HUES64 (cell line): ENCODE results near the gene ARFGAP1.

ENCODE experiments used
- H3K27ac ChIP-seq: 2 replicates; pipeline ENCODE4 v1.7.0; 2013; ENCODE audit warnings: low read depth, low read length, inconsistent platforms
- H3K27me3 ChIP-seq: 2 replicates; pipeline ENCODE4 v1.6.1; 2013; ENCODE audit warnings: mild to moderate bottlenecking, low read length; ENCODE audit not compliant: insufficient read depth
- H3K36me3 ChIP-seq: 2 replicates; pipeline ENCODE4 v1.6.1; 2013; ENCODE audit warnings: mild to moderate bottlenecking, low read length; ENCODE audit not compliant: insufficient read depth
- H3K4me1 ChIP-seq: 2 replicates; pipeline ENCODE4 v1.6.1; 2013; ENCODE audit warnings: mild to moderate bottlenecking, low read length, moderate library complexity; ENCODE audit not compliant: insufficient read depth
- H3K4me3 ChIP-seq: 2 replicates; pipeline ENCODE4 v1.5.1; 2013; ENCODE audit warnings: mild to moderate bottlenecking, low read length, moderate library complexity
- H3K9ac ChIP-seq: 2 replicates; pipeline ENCODE4 v1.6.1; 2013; ENCODE audit warnings: mild to moderate bottlenecking, low read depth, low read length
- H3K9me3 ChIP-seq: 2 replicates; pipeline ENCODE4 v1.6.1; 2013; ENCODE audit warnings: low read depth, low read length; ENCODE audit not compliant: insufficient read depth
- WGBS: fragments of 150-250, 120-280 bp; methylation state at CpG from one replicate; pipeline ENCODE4 v1.1.7; 2013; ENCODE audit warnings: missing lambda C conversion rate; 5-methylcytosine and 5-hydroxymethylcytosine counted together

Gene ARFGAP1

GRCh38 chr20:63288581-63289251, 16.1 kb downstream of the ARFGAP1 start:
- no peak overlapping the region for H3K27ac ChIP-seq
- H3K4me1 ChIP-seq: no peaks in the 10 kb centered on the region
- H3K36me3 ChIP-seq: peaks cover 51% of the 10 kb centered on the region
- no peak overlapping the region for H3K4me3 ChIP-seq
- H3K27me3 ChIP-seq: no peaks in the 10 kb centered on the region
- WGBS: 95% methylated on average over 28 of the region's 28 CpGs
- H3K9me3 ChIP-seq: no peaks in the 10 kb centered on the region
- no peak overlapping the region for H3K9ac ChIP-seq

DNA sequence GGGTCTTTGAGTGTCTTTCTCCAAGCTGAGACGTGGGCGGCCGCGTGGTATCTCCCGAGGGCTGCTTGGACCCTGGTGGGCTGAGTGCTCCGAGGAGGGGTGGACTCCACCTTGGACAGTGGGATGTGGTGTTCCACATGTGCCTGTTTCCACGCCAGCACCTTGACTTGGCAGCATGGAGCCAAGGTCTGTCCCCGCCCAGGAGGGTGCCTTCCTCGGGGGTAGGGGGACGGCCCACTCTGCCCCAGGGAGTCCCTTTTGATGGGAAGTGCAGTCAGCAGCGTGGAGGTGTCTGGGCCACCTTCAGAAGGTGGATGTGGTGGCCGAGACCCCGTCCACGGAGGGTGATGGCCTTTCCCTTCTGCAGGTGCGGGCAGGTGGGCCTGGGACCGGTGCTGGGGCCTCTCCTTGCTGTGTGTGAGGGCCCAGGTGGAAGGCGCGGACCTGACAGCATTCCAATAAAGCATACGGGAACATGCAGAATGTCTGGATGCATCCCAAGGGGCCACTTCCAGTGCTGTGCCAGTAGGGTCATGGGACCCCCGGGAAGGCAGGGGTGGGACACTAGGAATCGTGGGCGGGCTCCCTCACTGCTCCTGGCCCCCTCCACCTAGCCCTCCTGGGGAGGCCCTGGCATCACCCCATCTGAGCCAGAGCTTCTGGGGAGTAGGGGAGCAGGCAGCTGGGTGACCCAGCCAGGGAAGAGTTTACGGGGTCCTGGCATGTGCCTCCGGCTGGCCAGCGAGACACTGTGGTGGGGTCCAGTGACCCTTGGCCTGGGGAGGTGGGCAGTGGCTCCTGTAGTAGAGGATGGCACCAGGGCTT, 16.9 kb downstream of the ARFGAP1 start:
- WGBS: 93% methylated on average over 25 of the region's 25 CpGs
- no peak overlapping the region for H3K9ac ChIP-seq
- H3K27me3 ChIP-seq: no peaks in the 10 kb centered on the region
- no peaks in the 10 kb centered on the region for H3K9me3 ChIP-seq
- H3K4me1 ChIP-seq: no peaks in the 10 kb centered on the region
- peaks cover 44% of the 10 kb centered on the region for H3K36me3 ChIP-seq
- H3K4me3 ChIP-seq: no peak overlapping the region
- H3K27ac ChIP-seq: no peak overlapping the region

- WGBS: 94% methylated on average over 17 of the region's 17 CpGs
- H3K9ac ChIP-seq: no peak overlapping the region
- H3K4me1 ChIP-seq: 0 out of 2 replicates have a peak, but pooled peaks cover under 1% of the 10 kb centered on the region
- H3K9me3 ChIP-seq: no peaks in the 10 kb centered on the region
- H3K36me3 ChIP-seq: peaks cover 37% of the 10 kb centered on the region
- H3K27ac ChIP-seq: no peak overlapping the region
- no peaks in the 10 kb centered on the region for H3K27me3 ChIP-seq
- no peak overlapping the region for H3K4me3 ChIP-seq
These were observed 17.6 kb downstream of the ARFGAP1 start for GRCh38 chr20:63290136-63290676.

- 49% methylated on average over 26 of the region's 26 CpGs for WGBS
- no peak overlapping the region for H3K4me3 ChIP-seq
- no peaks in the 10 kb centered on the region for H3K9me3 ChIP-seq
- H3K27me3 ChIP-seq: 0 out of 2 replicates have a peak, but pooled peaks cover 4% of the 10 kb centered on the region
- 0 out of 2 replicates have a peak, but pooled peaks cover 6% of the 10 kb centered on the region for H3K4me1 ChIP-seq
- H3K27ac ChIP-seq: peak overlapping the region; percentile 52; the same call in 1 of the 2 replicates
- H3K9ac ChIP-seq: no peak overlapping the region
- peaks cover 31% of the 10 kb centered on the region for H3K36me3 ChIP-seq
These were observed 18.3 kb downstream of the ARFGAP1 start for GRCh38 chr20:63290677-63291472.

GRCh38 chr20:63291811-63292210, 19.2 kb downstream of the ARFGAP1 start:
- H3K9me3 ChIP-seq: no peaks in the 10 kb centered on the region
- no peak overlapping the region for H3K9ac ChIP-seq
- no peak overlapping the region for H3K4me3 ChIP-seq
- WGBS: 89% methylated on average over 10 of the region's 10 CpGs
- H3K27me3 ChIP-seq: 0 out of 2 replicates have a peak, but pooled peaks cover 4% of the 10 kb centered on the region
- peaks cover 26% of the 10 kb centered on the region for H3K36me3 ChIP-seq
- no peak overlapping the region for H3K27ac ChIP-seq
- peaks cover 13% of the 10 kb centered on the region; the same call in 1 of the 2 replicates for H3K4me1 ChIP-seq

DNA sequence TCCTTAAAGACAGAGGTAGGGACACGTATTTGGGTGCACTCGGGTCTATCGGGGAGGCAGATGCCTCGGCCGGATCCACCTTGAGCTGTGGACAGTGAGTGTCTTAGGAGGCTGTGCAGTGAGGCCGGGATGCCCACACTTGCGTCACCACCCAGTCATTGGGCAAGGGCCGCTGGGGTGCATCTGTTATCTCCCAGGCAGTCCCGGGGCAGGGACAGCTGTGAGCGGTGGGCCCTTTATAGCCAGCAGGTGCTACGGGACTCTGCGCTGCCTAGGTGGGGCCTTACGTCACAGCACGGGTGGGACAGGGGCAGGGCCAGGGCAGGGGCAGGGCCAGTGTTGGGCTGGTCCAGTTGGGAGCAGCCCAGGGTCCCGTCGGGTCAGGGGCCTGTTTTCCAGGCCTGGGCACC, 19.7 kb downstream of the ARFGAP1 start:
- H3K27ac ChIP-seq: no peak overlapping the region
- 92% methylated on average over 16 of the region's 16 CpGs for WGBS
- H3K9me3 ChIP-seq: no peaks in the 10 kb centered on the region
- H3K4me3 ChIP-seq: no peak overlapping the region
- H3K27me3 ChIP-seq: 0 out of 2 replicates have a peak, but pooled peaks cover 4% of the 10 kb centered on the region
- H3K4me1 ChIP-seq: peaks cover 13% of the 10 kb centered on the region; the same call in 1 of the 2 replicates
- H3K9ac ChIP-seq: no peak overlapping the region
- peaks cover 21% of the 10 kb centered on the region for H3K36me3 ChIP-seq

- no peak within 1 kb of the TSS for H3K27ac ChIP-seq
- H3K9me3 ChIP-seq: no peaks in the 10 kb centered on the region
- peaks cover 13% of the 10 kb centered on the region; the same call in 1 of the 2 replicates for H3K4me1 ChIP-seq
- H3K4me3 ChIP-seq: no peak within 1 kb of the TSS
- H3K27me3 ChIP-seq: 0 out of 2 replicates have a peak, but pooled peaks cover 4% of the 10 kb centered on the region
- peaks cover 15% of the 10 kb centered on the region for H3K36me3 ChIP-seq
- WGBS: 81% methylated on average over 7 of the region's 7 CpGs
- H3K9ac ChIP-seq: no peak within 1 kb of the TSS
These were observed 20.3 kb downstream of the ARFGAP1 start, which contains the start of gene COL20A1 for GRCh38 chr20:63292904-63293303. COL20A1 (plus strand) TSS chr20:63293186; CDS start chr20:63295108, 1,922 bp downstream.

- Histone ChIP-seq H3K36me3 (peaks cover 10% of the 10 kb centered on the region), H3K9ac (no peak overlapping the region), H3K9me3 (no peaks in the 10 kb centered on the region), H3K4me3 (no peak overlapping the region), H3K27ac (no peak overlapping the region), H3K27me3 (0 out of 2 replicates have a peak, but pooled peaks cover 4% of the 10 kb centered on the region), H3K4me1 (peaks cover 13% of the 10 kb centered on the region; the same call in 1 of the 2 replicates)
- WGBS: 84% methylated on average over 11 of the region's 11 CpGs
These were observed 20.8 kb downstream of the ARFGAP1 start for GRCh38 chr20:63293456-63293855.

DNA sequence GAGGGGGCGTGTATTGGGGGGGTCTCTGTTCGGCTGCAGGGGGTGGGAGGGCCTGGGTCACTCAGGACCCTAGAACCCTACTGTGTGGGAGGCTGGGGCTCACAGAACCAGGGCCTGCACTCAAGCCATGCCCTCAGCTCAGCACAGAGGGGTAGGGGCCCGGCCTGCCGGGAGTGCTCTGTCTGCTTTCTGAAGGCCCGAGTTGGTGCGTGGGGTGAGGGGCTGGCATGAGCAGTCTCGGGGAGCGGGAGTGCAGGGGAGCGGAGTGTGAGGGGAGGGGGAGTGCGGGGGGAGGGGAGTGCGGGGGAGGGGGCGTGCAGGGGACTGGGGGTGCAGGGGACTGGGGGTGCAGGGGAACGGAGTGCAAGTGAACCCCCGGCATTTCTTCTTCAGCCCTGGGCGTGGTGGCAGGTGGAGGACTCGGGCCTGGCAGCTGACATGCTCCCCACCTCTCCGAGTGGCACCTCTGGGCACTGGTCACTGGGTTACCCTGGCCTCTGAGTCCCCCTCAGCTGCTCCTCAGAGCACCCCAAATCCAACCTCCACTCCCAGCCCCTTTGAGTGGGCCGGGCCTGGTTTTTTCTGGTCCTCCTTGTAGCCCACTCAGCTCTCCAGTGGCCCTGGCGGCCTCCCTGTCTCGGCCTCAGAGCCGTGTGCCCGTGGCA, 21.4 kb downstream of the ARFGAP1 start:
- H3K27me3 ChIP-seq: 0 out of 2 replicates have a peak, but pooled peaks cover 4% of the 10 kb centered on the region
- WGBS: 83% methylated on average over 18 of the region's 22 CpGs

GRCh38 chr20:63294536-63294900, 21.9 kb downstream of the ARFGAP1 start:
- Histone ChIP-seq H3K27ac (no peak overlapping the region), H3K27me3 (0 out of 2 replicates have a peak, but pooled peaks cover 4% of the 10 kb centered on the region), H3K4me1 (peaks cover 13% of the 10 kb centered on the region; the same call in 1 of the 2 replicates), H3K4me3 (no peak overlapping the region), H3K9me3 (no peaks in the 10 kb centered on the region), H3K9ac (no peak overlapping the region), H3K36me3 (no peaks in the 10 kb centered on the region)
- WGBS: 92% methylated on average over 12 of the region's 12 CpGs

More for the DNA sequence above, 21.4 kb downstream of the ARFGAP1 start:
- Histone ChIP-seq H3K9ac (no peak overlapping the region), H3K9me3 (no peaks in the 10 kb centered on the region), H3K4me3 (no peak overlapping the region), H3K36me3 (peaks cover 4% of the 10 kb centered on the region; the same call in 1 of the 2 replicates), H3K4me1 (peaks cover 13% of the 10 kb centered on the region; the same call in 1 of the 2 replicates), H3K27ac (no peak overlapping the region)
